ENCODE results near the gene ZBTB21. TPM values are rescaled to one million over a fixed set of nuclear protein-coding genes. Genes with fewer than 3 reads are reported as not detected.

ZBTB21 gene
- total and polyA plus RNA-seq, 2 of the 4 experiments (the other 2 are of a cell fraction) = 6.8 to 12.0 TPM

DNA sequence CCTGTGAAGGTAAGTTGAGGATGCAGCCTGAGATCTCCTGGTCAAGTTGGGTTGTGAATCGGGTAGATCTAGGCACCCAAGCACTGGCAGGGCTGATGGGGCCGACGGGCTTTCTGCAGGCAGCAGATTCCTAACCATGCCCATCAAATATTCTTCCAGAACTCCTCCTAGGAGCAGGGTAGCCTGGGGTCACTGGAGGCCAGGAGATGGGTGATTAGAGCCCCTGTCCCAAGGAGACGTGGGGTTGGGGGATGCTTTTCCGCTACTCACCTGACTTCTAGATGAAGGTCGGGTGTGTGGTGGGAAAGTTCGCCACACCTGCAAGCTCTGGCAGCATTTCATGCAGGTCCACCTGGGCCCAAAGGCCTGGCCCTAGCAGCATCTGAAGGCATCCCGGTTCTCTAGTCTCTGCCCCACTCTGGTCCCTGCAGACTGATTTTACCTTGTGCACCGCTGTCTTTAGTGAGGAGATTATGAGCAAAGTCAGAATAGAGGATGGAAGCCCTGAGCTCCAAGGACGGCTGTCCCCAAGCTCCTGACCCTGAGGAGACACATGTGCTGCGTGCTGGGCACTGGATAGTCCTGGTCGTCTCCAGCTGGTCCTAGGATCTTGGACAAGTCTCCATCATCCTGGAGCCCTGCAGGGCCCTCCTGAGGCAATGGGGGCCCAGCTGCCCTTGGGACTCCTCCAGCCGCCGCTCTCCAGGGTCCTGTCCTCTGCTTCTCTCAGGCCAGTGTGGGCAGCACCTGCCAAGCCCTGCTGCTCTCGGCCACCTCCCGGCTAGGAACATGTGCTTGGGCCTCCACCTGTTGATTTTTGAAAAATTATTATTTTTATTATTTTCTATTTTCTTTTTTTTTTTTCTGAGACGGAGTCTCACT, 34.5 kb downstream of the ZBTB21 start:
- H4K5ac ChIP-seq (ENCODE audit: low read depth, low read length) = no peak overlapping the region
- dilution Hi-C loops (cut with HindIII; ENCODE audit: low sequenced_read_pairs, unreplicated experiment) = no loop called here

More for the DNA sequence above, 34.5 kb downstream of the ZBTB21 start:
- no peak overlapping the region for H2BK5ac ChIP-seq (ENCODE audit: low read depth, low read length, poor library complexity, severe bottlenecking)
- TF ChIP-seq POLR2A (IDR thresholded peaks at IDR 0.05; ENCODE audit: low read depth, low read length) (no peak), CHD1 (IDR thresholded peaks at IDR 0.05; ENCODE audit: low read depth, low read length) (no peak), MAZ (IDR thresholded peaks at IDR 0.05; ENCODE audit: borderline replicate concordance, low read depth, low read length) (no peak), SMC3 (IDR thresholded peaks at IDR 0.05; ENCODE audit: low read depth, low read length) (no peak), RFX5 (IDR thresholded peaks at IDR 0.05; ENCODE audit: low read depth, low read length) (no peak), RAD21 (IDR thresholded peaks at IDR 0.05; ENCODE audit: low read length) (no peak), MXI1 (IDR thresholded peaks at IDR 0.05; ENCODE audit: borderline replicate concordance, low read depth, low read length) (no peak), CEBPB (IDR thresholded peaks at IDR 0.05; ENCODE audit: low read depth, low read length) (no peak), NFE2L2 (IDR thresholded peaks at IDR 0.05; ENCODE audit: low read depth, low read length) (no peak), BHLHE40 (IDR thresholded peaks at IDR 0.05; ENCODE audit: low read depth, low read length) (no peak), ELK1 (IDR thresholded peaks at IDR 0.05; ENCODE audit: borderline replicate concordance, low read depth, low read length) (no peak), RCOR1 (IDR thresholded peaks at IDR 0.05; ENCODE audit: insufficient replicate concordance, low read length) (no peak), FOS (IDR thresholded peaks at IDR 0.05; ENCODE audit: low read depth, low read length) (no peak)
- TF ChIP-seq, protein P1, sequence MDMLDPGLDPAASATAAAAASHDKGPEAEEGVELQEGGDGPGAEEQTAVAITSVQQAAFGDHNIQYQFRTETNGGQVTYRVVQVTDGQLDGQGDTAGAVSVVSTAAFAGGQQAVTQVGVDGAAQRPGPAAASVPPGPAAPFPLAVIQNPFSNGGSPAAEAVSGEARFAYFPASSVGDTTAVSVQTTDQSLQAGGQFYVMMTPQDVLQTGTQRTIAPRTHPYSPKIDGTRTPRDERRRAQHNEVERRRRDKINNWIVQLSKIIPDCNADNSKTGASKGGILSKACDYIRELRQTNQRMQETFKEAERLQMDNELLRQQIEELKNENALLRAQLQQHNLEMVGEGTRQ (IDR thresholded peaks at IDR 0.05; ENCODE audit: low read depth, low read length) = no peak
- TF ChIP-seq, protein P2, sequence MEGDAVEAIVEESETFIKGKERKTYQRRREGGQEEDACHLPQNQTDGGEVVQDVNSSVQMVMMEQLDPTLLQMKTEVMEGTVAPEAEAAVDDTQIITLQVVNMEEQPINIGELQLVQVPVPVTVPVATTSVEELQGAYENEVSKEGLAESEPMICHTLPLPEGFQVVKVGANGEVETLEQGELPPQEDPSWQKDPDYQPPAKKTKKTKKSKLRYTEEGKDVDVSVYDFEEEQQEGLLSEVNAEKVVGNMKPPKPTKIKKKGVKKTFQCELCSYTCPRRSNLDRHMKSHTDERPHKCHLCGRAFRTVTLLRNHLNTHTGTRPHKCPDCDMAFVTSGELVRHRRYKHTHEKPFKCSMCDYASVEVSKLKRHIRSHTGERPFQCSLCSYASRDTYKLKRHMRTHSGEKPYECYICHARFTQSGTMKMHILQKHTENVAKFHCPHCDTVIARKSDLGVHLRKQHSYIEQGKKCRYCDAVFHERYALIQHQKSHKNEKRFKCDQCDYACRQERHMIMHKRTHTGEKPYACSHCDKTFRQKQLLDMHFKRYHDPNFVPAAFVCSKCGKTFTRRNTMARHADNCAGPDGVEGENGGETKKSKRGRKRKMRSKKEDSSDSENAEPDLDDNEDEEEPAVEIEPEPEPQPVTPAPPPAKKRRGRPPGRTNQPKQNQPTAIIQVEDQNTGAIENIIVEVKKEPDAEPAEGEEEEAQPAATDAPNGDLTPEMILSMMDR (conservative IDR thresholded peaks at IDR 0.05; ENCODE audit: low read depth, low read length) = no peak
- 0 out of 2 replicates have a peak, but pooled peaks cover 2% of the 10 kb centered on the region for H3K9me1 ChIP-seq (ENCODE audit: insufficient read depth, low read length)
- H2AFZ ChIP-seq (replicated peaks; ENCODE audit: low read length, poor library complexity) = no peak overlapping the region
- no peak overlapping the region for H3K4ac ChIP-seq (ENCODE audit: low read depth, low read length)
- ATAC-seq (ENCODE audit: low read depth) (no peak), DNase-seq (no peak)
- no peak overlapping the region for H3K56ac ChIP-seq (ENCODE audit: extremely low read depth, insufficient read depth, low read length)
- no peaks in the 10 kb centered on the region for H3K79me1 ChIP-seq (ENCODE audit: low read depth in 1 of 2, low read length in 2 of 2)
- intact Hi-C loops (cut with micrococcal nuclease) (no loop called here), in situ Hi-C loops (cut with MboI; ENCODE audit: low sequenced_read_pairs) (no loop called here)
- BruUV-seq (replicated peaks) = no TSS peak
- no peaks in the 10 kb centered on the region for H3K36me3 ChIP-seq (ENCODE audit: control insufficient read depth, insufficient read depth, low read length)
- no peak overlapping the region for H3K14ac ChIP-seq (replicated peaks; ENCODE audit: low read depth, low read length)
- WGBS, 2 experiments (ENCODE audit: extremely low coverage in 2 of 2, insufficient read length in 1 of 2) = 80% methylated on average over 2 of the region's 17 CpGs; no CpG with 5 or more reads in 1 of the 2 experiments
- no peaks in the 10 kb centered on the region for H3K4me1 ChIP-seq (ENCODE audit: control insufficient read depth, insufficient read depth, low read length)
- no peak overlapping the region for H3K23ac ChIP-seq (ENCODE audit: low read depth, low read length)
- CTCF ChIA-PET = no interaction called here
- no peaks in the 10 kb centered on the region for H3K27me3 ChIP-seq (ENCODE audit: control insufficient read depth, insufficient read depth, low read length)
- no peaks in the 10 kb centered on the region for H4K20me1 ChIP-seq (ENCODE audit: insufficient read depth, low read length)
- no peak overlapping the region for H3K4me2 ChIP-seq (ENCODE audit: low read depth, low read length)
- H3K4me3 ChIP-seq (ENCODE audit: insufficient read depth, low read depth, low read length) = no peak overlapping the region
- POLR2A ChIA-PET (ENCODE audit: unreplicated experiment) = no interaction called here
- peaks cover 9% of the 10 kb centered on the region for H3K9me3 ChIP-seq (ENCODE audit: control insufficient read depth, insufficient read depth, low read length)
- no peak overlapping the region for H4K91ac ChIP-seq (ENCODE audit: insufficient read depth, low read depth, low read length)
- H2BK20ac ChIP-seq (ENCODE audit: low read depth, low read length) = no peak overlapping the region
- H3K27ac ChIP-seq (ENCODE audit: insufficient read depth, low read length) = no peak overlapping the region
- H2BK120ac ChIP-seq (ENCODE audit: low read depth, low read length) = no peak overlapping the region
- no peak overlapping the region for H3K9ac ChIP-seq (ENCODE audit: low read depth, low read length)
- H4K8ac ChIP-seq (ENCODE audit: low read depth in 2 of 2, low read length in 2 of 2) = no peak overlapping the region
- H2AK9ac ChIP-seq (replicated peaks; ENCODE audit: low read depth, low read length, poor library complexity) = no peak overlapping the region
- H2BK15ac ChIP-seq (ENCODE audit: low read depth, low read length) = no peak overlapping the region
- no peak overlapping the region for H2AK5ac ChIP-seq (ENCODE audit: low read depth, low read length)
- no peak overlapping the region for H3K18ac ChIP-seq (ENCODE audit: low read depth, low read length)
